Skeletal muscle tissue (tissue), 4 donors: ENCODE data around the gene GBP4. TPM values are rescaled to one million over a fixed set of nuclear protein-coding genes. Genes with fewer than 3 reads are reported as not detected.

Experiments
- H3K27ac ChIP-seq: one replicate; pipeline ENCODE4 v1.7.0; 2013; ENCODE audit warnings: mild to moderate bottlenecking, low read depth, low read length, inconsistent platforms
- H3K27me3 ChIP-seq, 3 donors: one replicate each; pipeline ENCODE4 v1.7.0; 2013; ENCODE audit warnings: low read length in 3 of 3; ENCODE audit not compliant: control insufficient read depth in 3 of 3, insufficient read depth in 3 of 3
- H3K36me3 ChIP-seq, 3 donors: one replicate each; pipeline ENCODE4 v1.7.0; 2013; ENCODE audit warnings: low read length in 3 of 3; ENCODE audit not compliant: control insufficient read depth in 3 of 3, insufficient read depth in 3 of 3
- H3K4me1 ChIP-seq, 3 donors: one replicate each; pipeline ENCODE4 v1.7.0; 2013; ENCODE audit warnings: low read length in 3 of 3, mild to moderate bottlenecking in 3 of 3; ENCODE audit not compliant: control insufficient read depth in 3 of 3, insufficient read depth in 3 of 3
- H3K4me3 ChIP-seq, 3 donors: one replicate each; pipeline ENCODE4 v1.7.0; 2013; ENCODE audit warnings: low read length in 3 of 3
- H3K9ac ChIP-seq, 3 donors: one replicate each; pipeline ENCODE4 v1.7.0; 2013; ENCODE audit warnings: low read length in 3 of 3, mild to moderate bottlenecking in 3 of 3, moderate library complexity in 2 of 3, low read depth in 1 of 3
- H3K9me3 ChIP-seq, 3 donors: one replicate each; pipeline ENCODE4 v1.7.0; 2013; ENCODE audit warnings: low read length in 3 of 3; ENCODE audit not compliant: control insufficient read depth in 3 of 3
- total RNA-seq: library from RNA; depleted of rRNA; stranded (reverse); fragments of >200 nt; gene quantifications from one replicate; pipeline ENCODE4 v1.2.3, GENCODE V29; 2014
- donor health status: Osteomylitis.

Gene GBP4
- total RNA-seq, 1 donor from 2014 or later = 3.7 TPM

DNA sequence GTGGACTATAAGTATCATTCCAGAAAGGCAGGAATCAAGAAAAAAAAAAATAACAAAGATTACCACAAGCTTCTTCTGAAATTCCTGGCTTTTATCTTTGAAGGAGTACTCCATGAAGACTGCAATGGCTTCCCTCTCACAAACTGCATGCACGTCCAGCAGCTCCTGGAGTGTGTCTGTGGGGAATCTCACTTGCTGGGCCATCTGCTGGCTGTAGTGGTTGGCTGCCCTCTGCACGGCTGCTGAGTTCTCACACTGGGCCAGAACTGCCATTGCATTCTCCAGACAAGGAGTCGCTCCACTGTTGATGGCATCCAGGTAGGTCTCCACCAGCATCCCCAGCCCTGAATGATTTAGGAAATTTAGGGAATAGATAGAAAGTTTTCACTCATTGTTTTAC, 49.5 kb downstream of the GBP4 start:
- Histone ChIP-seq H3K27me3 (no peaks in the 10 kb centered on the region), H3K36me3 (no peaks in the 10 kb centered on the region), H3K4me3 (no peak overlapping the region), H3K4me1 (no peaks in the 10 kb centered on the region), H3K9me3 (no peaks in the 10 kb centered on the region), H3K27ac (no peak overlapping the region), H3K9ac (no peak overlapping the region)

DNA sequence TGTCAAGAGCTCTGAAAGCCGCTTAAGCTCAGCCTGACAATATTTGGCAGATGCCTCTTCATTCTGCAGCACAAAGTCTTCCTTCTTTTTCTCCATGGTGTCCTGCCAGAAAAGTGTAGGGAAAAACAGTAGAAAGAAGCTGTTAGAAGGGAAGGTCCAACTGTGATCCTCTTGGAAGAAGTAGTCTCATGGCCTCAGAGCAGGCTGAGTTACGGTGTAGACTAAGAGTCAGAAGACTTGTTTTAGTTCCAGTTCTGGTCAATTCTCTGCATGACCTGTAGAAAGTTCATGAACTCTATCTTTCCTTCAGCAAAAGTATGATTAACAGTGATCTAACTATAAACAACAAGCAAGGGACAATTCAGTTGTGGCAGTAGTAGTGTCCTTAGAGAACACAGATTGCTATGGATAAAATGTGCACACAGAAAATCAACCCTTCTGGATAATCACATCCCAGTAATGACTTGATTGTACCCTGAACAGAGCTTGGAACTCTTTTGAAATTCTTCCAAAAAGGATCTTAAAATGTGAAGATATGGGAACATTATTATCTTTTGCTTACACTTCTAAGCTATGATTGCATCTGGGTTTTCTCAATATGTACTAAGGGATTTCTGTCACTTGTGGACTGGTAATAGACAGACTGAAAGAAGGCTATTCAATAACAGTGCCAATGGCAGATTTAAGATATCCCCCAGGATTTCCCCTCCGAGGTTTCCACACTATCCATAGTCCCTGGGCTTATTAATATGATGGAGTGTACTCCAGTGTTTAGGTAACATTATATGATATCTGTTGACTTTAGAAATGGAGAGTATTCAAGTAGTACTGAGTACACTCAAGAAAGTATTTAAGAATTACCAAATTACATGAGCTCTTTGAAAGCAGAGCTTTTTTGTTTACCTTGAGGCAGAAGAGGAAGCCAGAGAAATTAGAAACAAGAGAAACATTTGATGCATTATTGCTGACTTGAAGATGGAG, 50.8 kb downstream of the GBP4 start:
- no peaks in the 10 kb centered on the region for H3K9me3 ChIP-seq

DNA sequence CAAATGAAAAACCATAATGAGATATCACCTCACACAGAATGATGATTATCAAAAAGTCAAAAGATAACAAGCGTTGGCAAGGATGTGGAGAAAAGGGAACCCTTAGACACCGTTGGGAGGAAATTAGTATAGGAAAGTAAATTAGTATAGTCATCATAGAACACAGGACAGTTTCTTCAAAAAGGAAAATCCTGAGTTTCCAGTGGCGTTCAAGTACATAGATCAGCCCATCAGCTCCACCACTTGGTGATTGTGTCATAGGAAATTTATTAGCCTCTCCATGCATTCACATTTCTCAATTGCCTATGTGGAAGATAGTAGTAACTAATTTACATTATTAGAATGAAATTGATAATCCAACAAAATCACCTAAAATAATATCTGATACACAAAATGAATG, 52.0 kb downstream of the GBP4 start:
- Histone ChIP-seq H3K27me3 (no peaks in the 10 kb centered on the region), H3K36me3 (no peaks in the 10 kb centered on the region), H3K4me3 (no peak overlapping the region), H3K27ac (no peak overlapping the region), H3K4me1 (no peaks in the 10 kb centered on the region), H3K9ac (no peak overlapping the region), H3K9me3 (no peaks in the 10 kb centered on the region)

More for the DNA sequence above, 50.8 kb downstream of the GBP4 start:
- H3K4me1 ChIP-seq = no peaks in the 10 kb centered on the region
- no peaks in the 10 kb centered on the region for H3K36me3 ChIP-seq
- H3K27ac ChIP-seq = no peak overlapping the region
- no peaks in the 10 kb centered on the region for H3K27me3 ChIP-seq
- no peak overlapping the region for H3K9ac ChIP-seq
- H3K4me3 ChIP-seq = no peak overlapping the region

DNA sequence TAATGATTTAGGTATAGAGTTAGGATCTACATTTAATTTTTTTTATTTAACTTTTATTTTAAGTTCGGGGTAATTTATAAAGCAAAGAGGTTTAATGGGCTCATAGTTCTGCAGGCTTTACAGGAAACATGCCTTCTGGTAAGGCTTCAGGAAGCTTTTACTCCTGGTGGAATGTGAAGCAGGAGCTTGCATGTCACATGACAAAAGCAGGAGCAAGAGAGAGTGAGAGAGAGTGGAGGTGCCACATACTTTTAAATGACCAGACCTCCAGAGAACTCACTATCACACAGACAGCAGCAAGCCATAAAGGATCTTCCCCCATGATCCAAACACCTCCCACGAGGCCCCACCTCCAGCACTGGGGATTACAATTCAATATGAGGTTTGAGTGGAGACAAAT, 55.3 kb downstream of the GBP4 start:
- Histone ChIP-seq H3K27ac (no peak overlapping the region), H3K9me3 (no peaks in the 10 kb centered on the region), H3K4me1 (no peaks in the 10 kb centered on the region), H3K27me3 (no peaks in the 10 kb centered on the region), H3K9ac (no peak overlapping the region), H3K4me3 (no peak overlapping the region), H3K36me3 (no peaks in the 10 kb centered on the region)

DNA sequence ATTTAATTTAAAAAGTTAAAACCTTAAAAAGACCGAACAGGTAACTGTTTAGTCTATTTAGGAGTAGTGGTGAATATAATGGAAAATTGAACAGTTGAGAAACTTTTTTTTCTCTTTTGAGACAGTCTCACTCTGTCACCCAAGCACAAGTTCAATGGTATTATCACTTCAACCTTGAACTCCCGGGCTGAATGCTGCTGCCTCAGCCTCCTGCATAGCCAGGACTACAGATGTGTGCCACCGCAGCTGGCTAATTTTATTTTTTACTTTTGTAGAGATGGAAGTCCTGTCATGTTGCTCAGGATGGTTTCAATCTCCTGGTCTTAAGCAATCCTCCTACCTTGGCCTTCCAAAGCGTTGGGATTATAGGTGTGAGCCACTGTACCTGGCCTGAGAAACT, 56.6 kb downstream of the GBP4 start:
- Histone ChIP-seq H3K4me1 (no peaks in the 10 kb centered on the region), H3K36me3 (no peaks in the 10 kb centered on the region), H3K4me3 (no peak overlapping the region), H3K9ac (no peak overlapping the region), H3K9me3 (no peaks in the 10 kb centered on the region), H3K27ac (no peak overlapping the region), H3K27me3 (no peaks in the 10 kb centered on the region)

DNA sequence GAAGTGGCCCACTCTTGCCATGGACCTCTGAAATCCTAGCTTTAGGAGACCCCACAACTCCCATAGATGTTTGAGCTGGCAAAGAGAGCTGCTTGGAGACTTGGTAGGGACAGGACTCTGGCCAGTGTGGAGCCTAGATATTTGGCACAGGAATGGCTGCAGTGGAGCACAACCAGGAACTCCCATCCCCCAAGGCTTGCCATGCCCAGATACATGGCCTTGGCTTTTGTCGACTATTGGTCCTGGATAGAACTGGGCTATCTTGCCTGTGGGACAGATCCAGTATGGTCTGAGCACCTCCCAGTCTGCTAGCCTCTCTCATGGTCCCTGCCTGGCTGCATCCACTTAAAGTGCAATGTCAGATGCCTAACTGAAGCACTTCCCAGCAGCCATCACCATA, 65.0 kb downstream of the GBP4 start:
- Histone ChIP-seq H3K4me1 (peaks cover 7 to 12% (median 8%) of the 10 kb centered on the region in 3 donors), H3K36me3 (no peaks in the 10 kb centered on the region), H3K4me3 (no peak overlapping the region), H3K9ac (no peak overlapping the region), H3K27ac (no peak overlapping the region), H3K9me3 (no peaks in the 10 kb centered on the region), H3K27me3 (no peaks in the 10 kb centered on the region)

Other genes starting within 250 kb of the GBP4 start
- 10.4 TPM for gene KYAT3, start 206.3 kb downstream of the GBP4 start, total RNA-seq
- 17.2 TPM for gene RBMXL1, start 206.3 kb downstream of the GBP4 start, total RNA-seq
- 2.1 TPM for gene GBP3, start 176.1 kb downstream of the GBP4 start, total RNA-seq
- gene GBP1, start 133.7 kb downstream of the GBP4 start, total RNA-seq = 14.6 TPM
- 1.6 TPM for gene GBP2, start 72.8 kb downstream of the GBP4 start, total RNA-seq
- gene GBP7, start 22.9 kb downstream of the GBP4 start, total RNA-seq = not detected
- gene GBP5, start 73.9 kb upstream of the GBP4 start, total RNA-seq = 0.52 TPM
- not detected for gene GBP6, start 165.1 kb upstream of the GBP4 start, total RNA-seq